Left colon (tissue), 2 donors: ENCODE results near the gene PRKD2. TPM values are rescaled to one million over a fixed set of nuclear protein-coding genes. Genes with fewer than 3 reads are reported as not detected.
A peak's percentile ranks its signal among the peaks of the same experiment; 100 is the strongest.

Experiments used
- ATAC-seq: fragments of 200-7000 bp; cut with Tn5 transposase; one replicate; pipeline ENCODE4 v1.9.1; 2020; ENCODE audit warnings: mild to moderate bottlenecking, moderate library complexity
- DNase-seq, 2 donors: peaks; one replicate each; pipeline ENCODE4 v3.0.0-alpha.2; 2020
- intact Hi-C, 2 donors: fragments of 100-400 bp; cut with DNase I in 1 of 2; cut with micrococcal nuclease in 1 of 2; formaldehyde crosslinking; loops; one replicate each; pipeline versions ENCODE4 v1.11.2 to v1.14.0; 2022; cut with DNase I, micrococcal nuclease
- total RNA-seq, 2 donors: library from RNA; stranded (reverse); fragmentation: NEBNext Ultra II Directional; extraction: Animal tissue kit (Norgen Biotek cat#: 25700); gene quantifications; one replicate each; pipeline ENCODE4 v1.2.1, GENCODE V29; 2021
- donor health status: DM: no; HTN: no; CAD: no.
- donor health status: DM: yes; HTN: yes; CAD: no.

PRKD2 gene
- total RNA-seq, 2 donors from 2014 or later, result 62.5 to 64.4 TPM

DNA sequence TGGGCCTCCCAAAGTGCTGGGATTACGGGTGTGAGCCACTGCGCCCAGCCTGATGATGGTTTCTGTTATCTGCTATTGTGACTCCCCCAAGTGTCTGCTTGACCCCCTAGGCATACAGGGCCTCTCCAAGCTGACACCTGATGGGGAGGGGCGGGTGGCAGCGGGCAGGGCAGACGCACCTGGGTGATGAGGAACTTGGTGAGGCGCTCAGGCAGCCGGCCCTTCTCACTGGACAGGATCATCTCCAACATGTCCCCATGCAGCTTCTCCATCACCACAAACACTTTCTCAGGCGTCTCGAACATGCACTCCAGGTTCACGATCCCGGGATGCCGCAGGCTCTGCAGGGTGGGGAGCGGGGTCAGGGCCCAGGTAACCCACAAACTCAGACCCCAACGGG lies 27.6 kb downstream of the PRKD2 start:
- DNase-seq (no peak), ATAC-seq (no peak)
- intact Hi-C loops, result no loop called here

GRCh38 chr19:46687438-46688145 lies 29.3 kb downstream of the PRKD2 start:
- ATAC-seq (no peak), DNase-seq (no peak)
- intact Hi-C loops, result no loop called here

- intact Hi-C loops, result no loop called here
- DNase-seq (no peak), ATAC-seq (no peak)
Observed at GRCh38 chr19:46685189-46685588, 31.7 kb downstream of the PRKD2 start.

GRCh38 chr19:46678110-46678732 lies 38.7 kb downstream of the PRKD2 start:
- ATAC-seq (peak; percentile 75), DNase-seq (peak; percentile 40)
- intact Hi-C loops, result no loop called here

GRCh38 chr19:46674416-46675178 lies 42.3 kb downstream of the PRKD2 start:
- DNase-seq (no peak), ATAC-seq (peak; percentile 35)
- intact Hi-C loops, result no loop called here

DNA sequence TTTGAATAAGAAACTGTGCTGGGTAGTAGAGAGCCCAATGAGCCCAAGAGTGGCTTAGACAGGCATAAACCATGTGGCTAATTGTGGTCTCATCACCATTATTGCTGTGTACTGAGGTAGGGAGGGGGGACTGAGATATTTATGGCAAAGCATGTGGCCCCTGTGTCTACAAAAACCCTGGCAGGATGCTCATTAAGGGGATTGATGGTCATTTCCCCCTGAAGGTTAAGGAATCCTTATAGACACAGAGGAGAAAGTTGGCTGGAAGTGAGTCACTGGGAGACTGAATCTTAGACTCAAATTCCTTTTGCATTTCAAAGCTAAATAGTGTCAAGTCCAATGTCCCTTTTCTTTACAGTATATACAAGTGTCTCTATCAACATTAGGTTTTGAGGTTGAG lies 46.1 kb downstream of the PRKD2 start:
- DNase-seq (no peak), ATAC-seq (no peak)
- intact Hi-C loops, result no loop called here

- no peak for ATAC-seq
Observed at GRCh38 chr19:46668662-46669061, 48.3 kb downstream of the PRKD2 start.

GRCh38 chr19:46665072-46665471 lies 51.8 kb downstream of the PRKD2 start:
- intact Hi-C loops, result loop anchor here in 1 of 2 donors (10.0 kb wide), 1 partner anchor 50 kb away; no protein-coding TSS in a partner anchor
- ATAC-seq (no peak), DNase-seq (no peak)

More at GRCh38 chr19:46668662-46669061, 48.3 kb downstream of the PRKD2 start:
- no peak for DNase-seq
- intact Hi-C loops, result loop anchor here in 1 of 2 donors (10.0 kb wide), 1 partner anchor 54 kb away; no protein-coding TSS in a partner anchor

DNA sequence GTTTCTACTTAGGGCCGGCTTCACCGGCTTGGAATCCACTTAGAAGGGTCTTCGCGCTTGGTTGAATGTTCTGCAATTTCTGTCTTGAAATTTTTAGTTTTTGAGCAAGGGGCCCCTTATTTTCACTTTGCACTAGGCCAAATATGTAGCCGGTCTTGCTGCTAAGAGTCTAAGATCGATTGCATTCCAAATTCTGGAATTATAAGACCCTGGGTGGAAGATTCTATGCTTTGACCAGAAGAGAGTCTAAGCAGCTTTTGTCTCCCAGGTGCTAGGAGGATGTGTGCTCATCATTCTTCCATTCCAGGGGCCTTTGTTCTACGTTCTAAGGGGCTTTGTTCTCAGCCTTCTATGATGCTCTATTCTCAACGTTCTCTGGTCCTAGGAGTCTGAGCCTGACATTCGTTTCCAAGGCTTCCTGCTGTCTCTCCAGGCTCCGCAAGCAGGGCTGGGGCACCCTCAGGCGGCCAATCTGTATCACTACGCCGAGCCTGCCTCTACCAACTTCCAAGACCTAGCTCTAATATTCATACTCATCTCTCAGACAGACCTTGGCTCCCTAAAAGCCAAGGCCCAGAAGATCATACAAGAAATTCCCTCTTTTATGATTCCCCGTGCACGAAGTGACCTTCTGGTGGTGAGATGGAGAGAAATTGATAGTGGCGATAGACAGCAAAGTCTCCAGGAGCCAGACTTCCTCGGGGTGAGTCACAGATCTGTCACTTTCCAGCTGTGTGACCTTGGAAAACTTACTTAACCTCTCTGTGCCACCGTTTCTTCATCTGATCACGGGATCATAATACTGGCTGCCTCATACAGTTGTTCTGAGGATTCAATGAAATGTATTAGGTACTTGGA lies 55.0 kb downstream of the PRKD2 start:
- peak; percentile 74 for ATAC-seq
- intact Hi-C loops, result loop anchor here (5.0 to 10.0 kb wide), 2 partner anchors 45 to 47 kb away; no protein-coding TSS in a partner anchor

DNA sequence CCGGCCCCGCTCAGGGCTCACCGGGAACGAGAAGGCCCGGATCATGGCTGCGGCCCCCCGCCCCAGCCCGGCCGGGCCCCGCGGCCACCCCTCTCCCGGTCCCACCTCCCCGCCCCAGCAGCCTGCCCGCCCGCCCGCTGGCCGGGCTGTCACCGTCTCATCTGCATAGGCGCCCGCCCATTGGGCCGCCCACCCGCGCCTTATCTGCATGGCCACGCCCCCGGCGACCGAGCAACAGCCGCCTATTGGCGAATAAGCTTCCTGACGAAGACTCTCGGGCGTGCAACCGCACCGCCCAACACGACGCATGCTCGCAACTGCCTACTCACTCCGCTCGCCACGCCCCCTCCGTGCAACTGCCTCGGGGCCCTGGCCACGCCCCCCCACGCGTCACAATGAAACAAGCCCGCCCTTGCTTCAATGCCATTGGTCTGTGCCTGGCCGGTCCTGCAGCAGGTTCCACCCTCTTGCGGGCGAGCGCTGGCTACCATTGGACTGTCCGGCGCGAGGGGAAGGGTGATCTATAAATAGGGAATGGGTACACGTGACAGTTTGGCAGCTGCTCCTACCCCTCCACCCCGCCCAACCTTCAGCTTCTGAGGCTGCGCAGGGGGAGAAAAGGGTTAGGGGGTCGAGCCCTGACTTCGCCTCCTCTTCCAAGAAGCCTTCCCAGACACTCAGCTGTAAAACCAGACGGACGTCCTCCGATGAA lies 55.7 kb downstream of the PRKD2 start, which contains the start of gene DACT3:
DACT3 (minus strand) TSS at position 163 of the 712 bp plus-strand sequence; CDS start at position 45, 118 bp downstream.
- intact Hi-C loops, result loop anchor here (5.0 to 10.0 kb wide), 2 partner anchors 44 to 46 kb away; no protein-coding TSS in a partner anchor

More for the DNA sequence above, 55.0 kb downstream of the PRKD2 start:
- DNase-seq, result peak; percentile 80

DNA sequence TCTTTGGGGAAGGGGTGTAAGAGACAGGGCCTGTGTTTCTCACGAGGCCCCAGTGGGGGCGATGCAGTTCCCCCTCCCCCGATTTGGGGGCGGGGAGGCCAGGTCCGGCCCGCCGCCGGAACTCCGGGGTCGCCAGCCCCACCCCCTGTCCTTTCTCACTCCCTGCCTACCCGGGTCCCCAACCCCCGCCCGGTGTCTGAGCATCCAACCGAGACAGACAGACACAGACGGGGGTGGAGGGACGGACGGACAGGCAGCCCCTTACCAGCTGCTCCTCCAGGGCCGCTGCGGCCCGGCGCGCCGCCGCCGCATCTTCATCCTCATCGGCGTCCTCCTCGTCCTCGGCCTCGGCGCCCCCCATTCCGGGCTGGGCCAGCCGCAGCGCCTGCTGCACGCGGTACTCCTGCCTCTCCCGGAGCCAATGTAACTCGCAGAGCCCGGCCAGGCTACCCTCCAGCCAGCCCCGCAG lies 56.3 kb downstream of the PRKD2 start:
- intact Hi-C loops, result loop anchor here (5.0 to 10.0 kb wide), 2 partner anchors 43 to 46 kb away; no protein-coding TSS in a partner anchor
- DNase-seq (no peak), ATAC-seq (no peak)

More for the DNA sequence above, 55.7 kb downstream of the PRKD2 start, which contains the start of gene DACT3:
- DNase-seq (peak; percentile 100), ATAC-seq (peak; percentile 92)

DNA sequence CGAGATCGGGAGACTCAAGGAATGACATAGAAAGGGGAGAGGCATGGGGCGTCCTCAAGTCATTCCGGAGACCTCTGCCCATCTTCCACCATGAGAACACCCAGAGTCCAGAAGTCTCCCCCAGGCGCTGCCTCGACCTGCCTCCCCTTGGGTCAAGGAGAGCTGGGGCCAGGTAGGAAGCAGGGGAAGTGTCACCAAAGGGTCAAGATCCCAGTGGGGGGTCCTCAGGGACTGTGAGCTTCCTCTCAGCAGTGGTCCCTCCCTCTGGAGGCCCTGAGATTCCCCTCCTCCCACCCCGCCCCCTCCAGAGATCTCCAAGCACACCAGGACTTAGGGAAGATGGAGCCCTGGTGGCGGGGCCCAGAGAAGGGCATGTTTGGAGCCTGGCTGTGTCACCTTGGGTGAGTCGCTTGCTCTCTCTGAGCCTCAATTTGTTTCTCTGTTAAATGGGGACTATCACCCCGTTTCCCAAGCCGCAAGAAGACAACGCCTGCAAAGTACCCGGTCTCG lies 56.9 kb downstream of the PRKD2 start:
- intact Hi-C loops, result loop anchor here (5.0 to 10.0 kb wide), 2 partner anchors 43 to 45 kb away; no protein-coding TSS in a partner anchor
- DNase-seq, result peak; percentile 35 to 48
- ATAC-seq, result no peak

- intact Hi-C loops, result loop anchor here (5.0 to 10.0 kb wide), 2 partner anchors 42 to 45 kb away; no protein-coding TSS in a partner anchor
- DNase-seq (peak; percentile 44 to 54), ATAC-seq (no peak)
Observed at GRCh38 chr19:46659151-46660007, 57.5 kb downstream of the PRKD2 start.

- DNase-seq, result no peak
- intact Hi-C loops, result no loop called here
- ATAC-seq, result no peak
Observed at GRCh38 chr19:46656541-46656940, 60.4 kb downstream of the PRKD2 start.

GRCh38 chr19:46654621-46655152 lies 62.2 kb downstream of the PRKD2 start:
- peak in 1 of 2 donors; percentile 56 for DNase-seq
- ATAC-seq, result no peak
- intact Hi-C loops, result no loop called here

- no peak for ATAC-seq
- DNase-seq, result no peak
- intact Hi-C loops, result no loop called here
Observed at GRCh38 chr19:46650445-46650844, 66.5 kb downstream of the PRKD2 start.
